GM19240 (cell line): ENCODE results near the gene GARIN3.
"Not testable (repeated sequence)": the region's sequence is repeated elsewhere in the genome, so short reads cannot be mapped to it uniquely, and the experiment has no call there.

Experiments used
- DNase-seq: peaks from one replicate; pipeline ENCODE4 v3.0.0; 2011; ENCODE audit warnings: low spot score; ENCODE audit not compliant: insufficient read length

The GARIN3 gene

GRCh38 chr5:157166214-157167213 is at the start of gene GARIN3:
GARIN3 (minus strand) TSS chr5:157166264; CDS start chr5:157166168, 96 bp downstream.
- no peak for DNase-seq

GRCh38 chr5:157215514-157216167 is 49.6 kb upstream of the GARIN3 start:
- DNase-seq: no peak

GRCh38 chr5:157214861-157215513 is 48.9 kb upstream of the GARIN3 start:
- DNase-seq: no peak

- DNase-seq: no peak
These were observed 48.4 kb upstream of the GARIN3 start for GRCh38 chr5:157214415-157214814.

GRCh38 chr5:157213527-157214243 is 47.6 kb upstream of the GARIN3 start:
- no peak for DNase-seq

- DNase-seq: no peak
These were observed 46.2 kb upstream of the GARIN3 start for GRCh38 chr5:157212307-157212706.

GRCh38 chr5:157210652-157211051 is 44.6 kb upstream of the GARIN3 start:
- DNase-seq: not testable (repeated sequence)

- no peak for DNase-seq
These were observed 39.6 kb upstream of the GARIN3 start for GRCh38 chr5:157205708-157206107.

GRCh38 chr5:157204765-157205164 is 38.7 kb upstream of the GARIN3 start:
- no peak for DNase-seq

GRCh38 chr5:157203417-157203816 is 37.4 kb upstream of the GARIN3 start:
- no peak for DNase-seq

- no peak for DNase-seq
These were observed 35.8 kb upstream of the GARIN3 start for GRCh38 chr5:157201857-157202256.

- no peak for DNase-seq
These were observed 32.4 kb upstream of the GARIN3 start for GRCh38 chr5:157198277-157198986.

- no peak for DNase-seq
These were observed 31.0 kb upstream of the GARIN3 start for GRCh38 chr5:157197086-157197485.

- no peak for DNase-seq
These were observed 30.0 kb upstream of the GARIN3 start for GRCh38 chr5:157196045-157196444.

- DNase-seq: no peak
These were observed 27.8 kb upstream of the GARIN3 start for GRCh38 chr5:157193699-157194424.

- DNase-seq: no peak
These were observed 23.2 kb upstream of the GARIN3 start for GRCh38 chr5:157189223-157189622.

- DNase-seq: no peak
These were observed 22.2 kb upstream of the GARIN3 start for GRCh38 chr5:157188270-157188669.

- no peak for DNase-seq
These were observed 21.1 kb upstream of the GARIN3 start for GRCh38 chr5:157187046-157187754.

- no peak for DNase-seq
These were observed 20.4 kb upstream of the GARIN3 start for GRCh38 chr5:157186309-157187045.
